Type B pancreatic cell (in vitro differentiated cells): ENCODE data around the gene HEMGN. TPM values are rescaled to one million over a fixed set of nuclear protein-coding genes. Genes with fewer than 3 reads are reported as not detected.
A peak's percentile ranks its signal among the peaks of the same experiment; 100 is the strongest.

Experiments
- DNase-seq: peaks from one replicate; pipeline ENCODE4 v3.0.0; 2021; ENCODE audit warnings: mixed read lengths; ENCODE audit not compliant: unreplicated experiment; ENCODE audit errors: extremely low spot score
- H3K27ac Mint-ChIP-seq: 2 replicates; pipeline ENCODE4 v1.8.0; 2021; ENCODE audit warnings: mild to moderate bottlenecking, mixed read lengths
- H3K27me3 Mint-ChIP-seq: 2 replicates; pipeline ENCODE4 v1.8.0; 2021; ENCODE audit warnings: mixed read lengths
- H3K36me3 Mint-ChIP-seq: 2 replicates; pipeline ENCODE4 v1.8.0; 2021; ENCODE audit warnings: mixed read lengths
- H3K4me1 Mint-ChIP-seq: one replicate; pipeline ENCODE4 v1.8.0; 2021; ENCODE audit warnings: mixed read lengths; ENCODE audit not compliant: unreplicated experiment
- H3K4me3 Mint-ChIP-seq: 2 replicates; pipeline ENCODE4 v1.8.0; 2021; ENCODE audit warnings: mild to moderate bottlenecking, mixed read lengths
- H3K9me3 Mint-ChIP-seq: 2 replicates; pipeline ENCODE4 v1.8.0; 2021; ENCODE audit warnings: mixed read lengths
- CTCF ChIP-seq: fragments of 200-600 bp; sonication (generic); conservative IDR thresholded peaks from 2 replicates; pipeline ENCODE4 v1.5.0; 2021; ENCODE audit warnings: antibody characterized with exemption, mild to moderate bottlenecking
- total RNA-seq: library from RNA; stranded (reverse); gene quantifications from 2 replicates; pipeline ENCODE4 v1.2.1, GENCODE V29; 2021; ENCODE audit warnings: low replicate concordance

Gene HEMGN
- total RNA-seq, 1 donor from 2014 or later = not detected

GRCh38 chr9:97982683-97983588, 45.0 kb upstream of the HEMGN start, which contains the start of gene ANP32B:
ANP32B (plus strand) TSS chr9:97983341; CDS start chr9:97983556, 215 bp downstream.
- H3K4me1 Mint-ChIP-seq = peaks cover 36% of the 10 kb centered on the region
- H3K4me3 Mint-ChIP-seq = peak within 1 kb of the TSS; percentile 86
- peak within 1 kb of the TSS; percentile 86 for H3K27ac Mint-ChIP-seq
- DNase-seq = peak; percentile 96
- H3K36me3 Mint-ChIP-seq = no peaks in the 10 kb centered on the region
- H3K27me3 Mint-ChIP-seq = no peaks in the 10 kb centered on the region
- TF ChIP-seq CTCF = peak; percentile 93
- H3K9me3 Mint-ChIP-seq = no peaks in the 10 kb centered on the region

- no peaks in the 10 kb centered on the region for H3K36me3 Mint-ChIP-seq
- H3K27me3 Mint-ChIP-seq = no peaks in the 10 kb centered on the region
Measured at GRCh38 chr9:97981846-97982682, 44.1 kb upstream of the HEMGN start.

GRCh38 chr9:97980918-97981845, 43.2 kb upstream of the HEMGN start:
- no peak for DNase-seq
- Mint-ChIP-seq H3K27me3 (no peaks in the 10 kb centered on the region), H3K9me3 (no peaks in the 10 kb centered on the region), H3K4me3 (peak overlapping the region; percentile 84), H3K36me3 (no peaks in the 10 kb centered on the region), H3K27ac (peak overlapping the region; percentile 86), H3K4me1 (peaks cover 21% of the 10 kb centered on the region)
- TF ChIP-seq CTCF = no peak

More at GRCh38 chr9:97981846-97982682, 44.1 kb upstream of the HEMGN start:
- DNase-seq = no peak
- H3K4me3 Mint-ChIP-seq = peak overlapping the region; percentile 84
- peaks cover 28% of the 10 kb centered on the region for H3K4me1 Mint-ChIP-seq
- H3K27ac Mint-ChIP-seq = peak overlapping the region; percentile 86
- no peaks in the 10 kb centered on the region for H3K9me3 Mint-ChIP-seq
- TF ChIP-seq CTCF = no peak

- Mint-ChIP-seq H3K4me1 (peaks cover 17% of the 10 kb centered on the region), H3K27ac (peak overlapping the region; percentile 86), H3K36me3 (no peaks in the 10 kb centered on the region), H3K9me3 (no peaks in the 10 kb centered on the region), H3K27me3 (no peaks in the 10 kb centered on the region), H3K4me3 (peak overlapping the region; percentile 29)
- TF ChIP-seq CTCF = no peak
- DNase-seq = no peak
Measured at GRCh38 chr9:97980479-97980803, 42.5 kb upstream of the HEMGN start.
